UCSD-AML1 (cell line): Measurements from ENCODE around the gene VPS37B.

ENCODE experiments used
- DNase-seq: peaks from one replicate; lab custom pipeline; 2025; ENCODE audit not compliant: unreplicated experiment; lab: John Stamatoyannopoulos, UW

VPS37B gene

DNA sequence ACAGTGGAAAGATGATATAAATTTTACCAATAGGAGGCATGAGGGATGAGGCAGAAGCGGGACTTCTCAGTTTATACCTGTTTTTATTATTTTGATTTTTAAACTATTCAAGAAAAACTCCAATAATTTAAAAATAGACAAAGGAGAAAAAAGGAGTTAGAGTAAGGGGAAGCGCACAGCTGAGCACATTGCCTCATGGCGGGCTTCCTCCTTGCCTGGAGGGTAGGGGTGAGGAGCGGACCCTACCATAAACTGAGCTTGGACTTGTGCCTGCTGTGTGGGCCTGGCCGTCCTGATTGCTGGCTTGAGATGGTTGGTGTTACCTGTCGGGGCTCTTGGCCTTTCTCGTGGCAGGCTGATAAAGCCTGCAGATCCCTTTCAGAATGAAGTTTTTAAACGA, 75.8 kb downstream of the VPS37B start:
- no peak for DNase-seq

GRCh38 chr12:122819209-122819785, 76.6 kb downstream of the VPS37B start:
- no peak for DNase-seq
